ENCODE measurements around the gene IRAK2. TPM values are rescaled to one million over a fixed set of nuclear protein-coding genes. Genes with fewer than 3 reads are reported as not detected.

The IRAK2 gene
- total RNA-seq, 1 experiment from 2014 or later: 0.34 TPM

DNA sequence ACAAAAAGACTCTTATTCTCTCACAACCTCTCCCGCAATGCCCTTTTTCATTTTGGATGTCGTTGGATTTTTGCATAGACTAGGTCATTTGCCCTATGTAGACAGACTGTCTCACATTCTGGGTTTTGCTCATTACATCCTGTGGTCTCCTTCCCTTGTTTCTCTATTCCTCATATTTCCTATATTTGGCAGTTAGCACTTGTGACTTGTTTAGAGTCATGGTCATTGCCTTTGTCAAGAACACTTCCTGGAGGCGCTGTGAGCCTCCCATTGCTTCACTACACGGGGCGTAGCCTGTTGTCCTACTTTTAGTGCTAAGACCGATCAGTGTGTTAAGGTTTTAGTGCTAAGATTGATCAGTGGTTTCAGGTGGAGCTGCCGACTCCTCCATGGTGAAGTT lies 67.4 kb downstream of the IRAK2 start:
- Histone ChIP-seq H3K9me3 (ENCODE audit: low read depth, low read length, poor library complexity, severe bottlenecking) (no peaks in the 10 kb centered on the region), H3K27ac (ENCODE audit: low read depth, low read length, poor library complexity, severe bottlenecking) (no peak overlapping the region), H3K4me1 (ENCODE audit: insufficient read depth, low read length, poor library complexity, severe bottlenecking) (no peaks in the 10 kb centered on the region), H3K4me3 (ENCODE audit: low read depth, low read length, poor library complexity, severe bottlenecking) (no peak overlapping the region), H3K27me3 (replicated peaks; ENCODE audit: insufficient read depth, low read depth, low read length, poor library complexity) (no peaks in the 10 kb centered on the region), H3K36me3 (ENCODE audit: insufficient read depth, low read length, poor library complexity, severe bottlenecking) (no peaks in the 10 kb centered on the region)
- DNase-seq (ENCODE audit: low spot score): no peak
- ChIA-PET POLR2A (ENCODE audit: low non-redundant PET) (no interaction called here), CTCF (no interaction called here)
- BruUV-seq (replicated peaks): no TSS peak
- intact Hi-C loops (cut with micrococcal nuclease; ENCODE audit: unreplicated experiment): no loop called here
- TF ChIP-seq, protein P1, sequence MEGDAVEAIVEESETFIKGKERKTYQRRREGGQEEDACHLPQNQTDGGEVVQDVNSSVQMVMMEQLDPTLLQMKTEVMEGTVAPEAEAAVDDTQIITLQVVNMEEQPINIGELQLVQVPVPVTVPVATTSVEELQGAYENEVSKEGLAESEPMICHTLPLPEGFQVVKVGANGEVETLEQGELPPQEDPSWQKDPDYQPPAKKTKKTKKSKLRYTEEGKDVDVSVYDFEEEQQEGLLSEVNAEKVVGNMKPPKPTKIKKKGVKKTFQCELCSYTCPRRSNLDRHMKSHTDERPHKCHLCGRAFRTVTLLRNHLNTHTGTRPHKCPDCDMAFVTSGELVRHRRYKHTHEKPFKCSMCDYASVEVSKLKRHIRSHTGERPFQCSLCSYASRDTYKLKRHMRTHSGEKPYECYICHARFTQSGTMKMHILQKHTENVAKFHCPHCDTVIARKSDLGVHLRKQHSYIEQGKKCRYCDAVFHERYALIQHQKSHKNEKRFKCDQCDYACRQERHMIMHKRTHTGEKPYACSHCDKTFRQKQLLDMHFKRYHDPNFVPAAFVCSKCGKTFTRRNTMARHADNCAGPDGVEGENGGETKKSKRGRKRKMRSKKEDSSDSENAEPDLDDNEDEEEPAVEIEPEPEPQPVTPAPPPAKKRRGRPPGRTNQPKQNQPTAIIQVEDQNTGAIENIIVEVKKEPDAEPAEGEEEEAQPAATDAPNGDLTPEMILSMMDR (conservative IDR thresholded peaks at IDR 0.05; ENCODE audit: low read depth, low read length): no peak
- TF ChIP-seq EZH2 (IDR thresholded peaks at IDR 0.05; ENCODE audit: borderline replicate concordance, low read depth, low read length, poor library complexity, severe bottlenecking): no peak

DNA sequence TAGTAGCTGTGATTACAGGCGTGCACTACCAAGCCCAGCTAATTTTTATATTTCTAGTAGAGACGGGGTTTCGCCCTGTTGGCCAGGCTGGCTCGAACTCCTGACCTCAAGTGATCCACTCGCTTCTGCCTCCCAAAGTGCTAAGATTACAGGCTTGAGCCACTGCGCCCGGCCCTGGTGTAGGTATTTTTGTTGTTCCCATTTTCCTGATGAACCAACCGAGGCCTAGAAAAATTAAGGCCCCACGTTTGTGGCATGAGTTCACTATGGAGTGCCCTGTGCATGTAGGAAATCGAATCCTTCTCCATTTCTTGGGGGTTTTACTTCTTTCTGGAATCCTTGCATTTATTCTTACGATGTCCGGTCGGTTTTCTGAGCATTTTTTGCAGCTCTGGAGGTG lies 69.3 kb downstream of the IRAK2 start:
- CTCF ChIA-PET: no interaction called here
- no peak for DNase-seq (ENCODE audit: low spot score)
- intact Hi-C loops (cut with micrococcal nuclease; ENCODE audit: unreplicated experiment): no loop called here
- TF ChIP-seq, protein P1 (conservative IDR thresholded peaks at IDR 0.05; ENCODE audit: low read depth, low read length): no peak
- no peak for TF ChIP-seq EZH2 (IDR thresholded peaks at IDR 0.05; ENCODE audit: borderline replicate concordance, low read depth, low read length, poor library complexity, severe bottlenecking)
- BruUV-seq (replicated peaks): no TSS peak
- Histone ChIP-seq H3K27me3 (replicated peaks; ENCODE audit: insufficient read depth, low read depth, low read length, poor library complexity) (no peaks in the 10 kb centered on the region), H3K4me1 (ENCODE audit: insufficient read depth, low read length, poor library complexity, severe bottlenecking) (no peaks in the 10 kb centered on the region), H3K4me3 (ENCODE audit: low read depth, low read length, poor library complexity, severe bottlenecking) (no peak overlapping the region), H3K9me3 (ENCODE audit: low read depth, low read length, poor library complexity, severe bottlenecking) (no peaks in the 10 kb centered on the region), H3K36me3 (ENCODE audit: insufficient read depth, low read length, poor library complexity, severe bottlenecking) (no peaks in the 10 kb centered on the region), H3K27ac (ENCODE audit: low read depth, low read length, poor library complexity, severe bottlenecking) (no peak overlapping the region)
- POLR2A ChIA-PET (ENCODE audit: low non-redundant PET): no interaction called here

DNA sequence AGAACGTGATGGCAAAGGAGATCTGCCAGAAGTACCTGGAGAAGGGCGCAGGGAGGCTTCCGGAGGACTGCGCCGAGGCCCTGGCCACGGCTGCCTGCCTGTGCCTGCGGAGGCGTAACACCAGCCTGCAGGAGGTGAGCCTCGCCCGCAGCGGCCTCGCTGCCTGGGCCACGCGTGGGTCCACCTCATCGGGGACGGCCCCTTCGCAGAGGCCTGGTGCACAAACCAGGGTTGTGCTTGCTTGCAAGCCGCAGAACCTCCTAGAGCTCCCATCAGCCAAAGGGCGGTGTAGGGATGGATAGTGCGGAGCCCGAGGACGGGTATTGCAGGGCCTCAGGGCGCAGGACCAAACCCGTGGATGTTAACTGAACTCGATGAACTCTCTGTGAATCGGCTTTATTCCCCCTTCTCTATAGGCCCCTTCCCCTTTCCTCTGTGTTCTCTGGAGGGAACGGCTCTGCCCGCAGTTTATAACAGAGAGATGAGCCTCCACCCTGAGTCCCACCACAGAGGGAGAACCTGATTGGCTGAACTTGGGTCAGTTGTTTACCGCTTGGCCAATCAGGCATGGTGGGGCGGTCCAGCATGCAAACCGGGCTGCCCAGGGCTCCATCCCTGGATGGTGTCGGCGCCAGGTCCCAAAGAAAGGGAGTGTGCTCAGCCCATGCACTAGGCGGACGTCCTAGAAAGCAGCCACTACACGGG lies 70.0 kb downstream of the IRAK2 start:
- H3K4me3 ChIP-seq (ENCODE audit: low read depth, low read length, poor library complexity, severe bottlenecking): no peak overlapping the region
- H3K36me3 ChIP-seq (ENCODE audit: insufficient read depth, low read length, poor library complexity, severe bottlenecking): no peaks in the 10 kb centered on the region
- no peaks in the 10 kb centered on the region for H3K27me3 ChIP-seq (replicated peaks; ENCODE audit: insufficient read depth, low read depth, low read length, poor library complexity)
- POLR2A ChIA-PET (ENCODE audit: low non-redundant PET): interaction anchor here (0.6 kb wide), 1 partner anchor 586 kb away, joined by 3 read pairs; the partner anchor contains the start of gene MTMR14
- no TSS peak for BruUV-seq (replicated peaks)
- CTCF ChIA-PET: no interaction called here
- H3K27ac ChIP-seq (ENCODE audit: low read depth, low read length, poor library complexity, severe bottlenecking): no peak overlapping the region
- TF ChIP-seq, protein P1 (conservative IDR thresholded peaks at IDR 0.05; ENCODE audit: low read depth, low read length): no peak
- TF ChIP-seq EZH2 (IDR thresholded peaks at IDR 0.05; ENCODE audit: borderline replicate concordance, low read depth, low read length, poor library complexity, severe bottlenecking): no peak
- no peaks in the 10 kb centered on the region for H3K9me3 ChIP-seq (ENCODE audit: low read depth, low read length, poor library complexity, severe bottlenecking)
- intact Hi-C loops (cut with micrococcal nuclease; ENCODE audit: unreplicated experiment): no loop called here
- peak; percentile 39 for DNase-seq (ENCODE audit: low spot score)
- H3K4me1 ChIP-seq (ENCODE audit: insufficient read depth, low read length, poor library complexity, severe bottlenecking): no peaks in the 10 kb centered on the region
